Measurements from ENCODE around the gene MUSTN1. TPM values are rescaled to one million over a fixed set of nuclear protein-coding genes. Genes with fewer than 3 reads are reported as not detected.

Gene MUSTN1
- total RNA-seq, 1 donor from 2014 or later: 15.9 TPM

- DNase-seq (ENCODE audit: low spot score): no peak
Observed at GRCh38 chr3:52835766-52836470, 1.1 kb upstream of the MUSTN1 start.

- no peak for DNase-seq (ENCODE audit: low spot score)
Observed at GRCh38 chr3:52833202-52833601, 1.6 kb downstream of the MUSTN1 start.

GRCh38 chr3:52831500-52832301, 3.1 kb downstream of the MUSTN1 start:
- peak; percentile 79 for DNase-seq (ENCODE audit: low spot score)

- no peak for DNase-seq (ENCODE audit: low spot score)
Observed at GRCh38 chr3:52830535-52831258, 4.1 kb downstream of the MUSTN1 start, which contains the start of gene ITIH4. ITIH4 (minus strand) TSS chr3:52830672; CDS start chr3:52830642, 30 bp downstream.

GRCh38 chr3:52829906-52830463, 4.8 kb downstream of the MUSTN1 start:
- DNase-seq (ENCODE audit: low spot score): no peak

GRCh38 chr3:52829482-52829881, 5.3 kb downstream of the MUSTN1 start:
- DNase-seq (ENCODE audit: low spot score): no peak

- DNase-seq (ENCODE audit: low spot score): no peak
Observed at GRCh38 chr3:52827866-52828376, 6.9 kb downstream of the MUSTN1 start.

- no peak for DNase-seq (ENCODE audit: low spot score)
Observed at GRCh38 chr3:52827441-52827840, 7.4 kb downstream of the MUSTN1 start.

- DNase-seq (ENCODE audit: low spot score): no peak
Observed at GRCh38 chr3:52824037-52824436, 10.8 kb downstream of the MUSTN1 start.

GRCh38 chr3:52822363-52822762, 12.5 kb downstream of the MUSTN1 start:
- DNase-seq (ENCODE audit: low spot score): no peak

GRCh38 chr3:52820736-52821135, 14.1 kb downstream of the MUSTN1 start:
- DNase-seq (ENCODE audit: low spot score): no peak

GRCh38 chr3:52819936-52820335, 14.9 kb downstream of the MUSTN1 start:
- no peak for DNase-seq (ENCODE audit: low spot score)

GRCh38 chr3:52817860-52818259, 17.0 kb downstream of the MUSTN1 start:
- DNase-seq (ENCODE audit: low spot score): no peak

- DNase-seq (ENCODE audit: low spot score): no peak
Observed at GRCh38 chr3:52817221-52817620, 17.6 kb downstream of the MUSTN1 start.

GRCh38 chr3:52816654-52817053, 18.2 kb downstream of the MUSTN1 start:
- no peak for DNase-seq (ENCODE audit: low spot score)

- no peak for DNase-seq (ENCODE audit: low spot score)
Observed at GRCh38 chr3:52816199-52816598, 18.6 kb downstream of the MUSTN1 start.

- no peak for DNase-seq (ENCODE audit: low spot score)
Observed at GRCh38 chr3:52813810-52814209, 21.0 kb downstream of the MUSTN1 start.

GRCh38 chr3:52811452-52812011, 23.3 kb downstream of the MUSTN1 start:
- DNase-seq (ENCODE audit: low spot score): no peak

GRCh38 chr3:52810923-52811322, 23.9 kb downstream of the MUSTN1 start:
- no peak for DNase-seq (ENCODE audit: low spot score)

- no peak for DNase-seq (ENCODE audit: low spot score)
Observed at GRCh38 chr3:52809662-52810377, 25.0 kb downstream of the MUSTN1 start.

- DNase-seq (ENCODE audit: low spot score): no peak
Observed at GRCh38 chr3:52809149-52809548, 25.7 kb downstream of the MUSTN1 start.
